ENCODE data around the gene NT5C3B.

NT5C3B gene

DNA sequence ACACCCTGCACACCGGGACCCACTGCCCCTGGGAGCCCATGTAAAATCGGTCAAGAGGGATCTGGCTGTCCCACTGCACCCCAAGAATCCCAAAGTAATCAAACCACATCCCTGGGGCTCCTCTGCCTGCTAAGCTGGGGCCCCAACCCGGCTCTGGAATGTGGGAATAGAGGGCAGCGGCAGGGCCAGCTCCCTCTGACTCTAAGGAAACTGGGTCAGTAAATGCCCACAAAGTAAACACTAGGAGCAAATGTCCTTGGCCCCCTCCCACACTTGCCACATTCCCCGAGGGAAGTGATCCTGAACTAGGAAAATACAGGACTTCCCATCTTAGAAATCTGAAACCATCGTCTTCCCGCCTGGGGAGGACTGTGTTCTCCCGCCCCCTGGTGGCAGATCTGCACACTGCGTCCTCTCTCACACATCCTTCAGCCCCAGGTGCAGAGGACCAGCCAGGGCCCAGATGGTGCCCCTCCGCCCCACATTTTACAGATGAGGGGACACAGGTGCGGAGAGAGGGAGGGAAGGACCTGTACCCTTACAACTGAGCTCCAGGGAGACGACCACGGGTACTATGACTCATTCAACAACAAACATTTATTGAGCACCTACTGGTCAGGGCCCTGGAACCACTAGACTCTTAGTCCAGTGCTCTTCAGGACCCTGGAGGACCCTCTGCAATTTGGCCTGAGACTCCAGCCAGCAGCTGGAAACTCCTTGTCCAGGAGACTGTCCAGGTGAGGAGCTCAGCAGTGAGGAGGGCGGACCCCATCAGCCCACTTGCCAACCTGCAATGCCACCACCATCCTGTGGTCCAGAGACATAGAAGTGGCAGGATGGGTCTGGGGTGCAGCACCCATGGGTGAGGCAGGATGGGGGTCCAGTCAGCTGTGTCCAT is 34.4 kb downstream of the NT5C3B start:
- Mint-ChIP-seq H3K4me3 (peak overlapping the region in 1 of 2 donors; percentile 34), H3K9me3 (no peaks in the 10 kb centered on the region), H3K4me1 (peaks cover 20% of the 10 kb centered on the region), H3K27me3 (no peaks in the 10 kb centered on the region), H3K27ac (no peak overlapping the region)
- ATAC-seq = peak; percentile 87
- DNase-seq = peak; percentile 63 to 67

DNA sequence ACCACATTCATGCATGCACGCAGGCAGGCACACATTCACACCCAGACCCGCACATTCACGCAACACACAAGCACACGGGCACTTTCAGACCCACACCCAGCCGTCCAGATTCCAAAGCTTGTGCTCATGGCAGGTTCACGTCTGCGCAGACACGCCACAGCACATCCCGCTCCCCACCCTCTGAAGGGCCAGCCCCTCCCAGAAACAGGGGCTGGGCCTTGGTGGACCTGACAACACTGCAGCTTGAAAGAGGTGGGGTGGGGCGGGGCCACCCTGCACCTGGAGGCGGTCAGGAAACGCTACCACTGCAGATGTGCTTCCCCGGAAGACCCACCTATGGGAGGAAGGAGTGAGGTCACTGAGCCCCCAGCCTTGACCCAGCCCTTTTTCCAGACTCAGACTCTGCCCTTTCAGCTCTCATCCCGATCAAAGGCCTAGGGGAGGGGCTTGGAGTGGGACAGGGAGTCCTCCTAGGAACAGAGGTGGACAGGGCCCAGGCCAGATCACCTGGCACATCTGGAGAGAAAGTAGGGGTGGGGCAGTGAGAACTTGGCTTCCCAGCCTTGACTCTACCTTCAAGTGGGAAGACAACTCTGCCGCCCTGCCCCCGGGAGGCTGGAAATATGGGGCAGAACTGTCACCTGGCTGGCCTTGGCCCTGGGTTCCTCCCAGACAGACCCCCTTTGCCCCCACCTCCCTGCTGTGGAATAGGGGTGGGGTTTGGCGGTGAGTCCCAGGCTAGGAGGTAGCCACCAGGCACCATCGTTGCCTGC is 35.2 kb downstream of the NT5C3B start:
- DNase-seq (no peak), ATAC-seq (peak; percentile 41)
- H3K27ac Mint-ChIP-seq = no peak overlapping the region
- no peaks in the 10 kb centered on the region for H3K9me3 Mint-ChIP-seq
- H3K27me3 Mint-ChIP-seq = no peaks in the 10 kb centered on the region
- peaks cover 20% of the 10 kb centered on the region for H3K4me1 Mint-ChIP-seq
- peak overlapping the region in 1 of 2 donors; percentile 10 for H3K4me3 Mint-ChIP-seq

DNA sequence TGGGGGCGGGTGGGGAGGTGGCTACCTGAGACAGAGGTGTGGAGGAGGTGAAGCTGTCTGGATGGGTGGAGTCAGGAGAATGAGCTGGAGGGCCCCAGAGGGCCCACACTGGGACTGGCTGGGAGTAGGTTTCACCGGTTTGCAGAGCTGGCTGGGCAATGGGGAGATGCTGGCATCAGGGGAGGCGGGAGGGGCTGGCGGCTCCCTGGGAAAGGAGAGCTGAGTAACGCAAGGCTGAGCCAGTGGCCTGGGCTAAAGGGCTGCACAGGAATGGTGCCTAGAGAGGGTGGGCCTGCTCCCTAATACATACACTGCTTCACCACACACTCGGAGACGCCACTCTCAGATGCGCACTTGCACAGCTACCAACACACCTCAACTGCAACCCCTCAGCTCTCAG is 36.7 kb downstream of the NT5C3B start:
- ATAC-seq (no peak), DNase-seq (no peak)
- peaks cover 20% of the 10 kb centered on the region for H3K4me1 Mint-ChIP-seq
- no peak overlapping the region for H3K4me3 Mint-ChIP-seq
- H3K27ac Mint-ChIP-seq = no peak overlapping the region
- H3K9me3 Mint-ChIP-seq = no peaks in the 10 kb centered on the region
- H3K27me3 Mint-ChIP-seq = no peaks in the 10 kb centered on the region

DNA sequence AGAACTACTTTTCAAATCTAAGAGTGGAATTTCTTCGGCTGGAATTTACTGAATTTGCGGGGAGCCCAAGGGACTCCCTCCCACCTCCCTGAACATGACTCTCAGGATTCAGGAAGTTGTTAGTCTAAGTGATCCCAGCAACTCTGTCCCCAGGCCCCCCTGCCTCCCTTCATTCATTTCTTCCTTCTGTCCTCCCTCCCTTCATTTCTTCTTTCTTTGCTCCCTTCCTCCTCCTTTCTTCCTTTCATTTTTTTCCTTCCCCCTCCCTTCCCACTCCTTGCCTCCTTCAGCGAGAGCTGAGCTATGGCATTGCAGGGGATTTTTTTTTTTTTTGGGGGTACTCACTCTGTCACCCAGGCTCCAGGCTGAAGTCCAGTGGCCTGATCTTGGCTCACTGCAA is 38.7 kb downstream of the NT5C3B start:
- H3K27me3 Mint-ChIP-seq = no peaks in the 10 kb centered on the region
- peaks cover 14% of the 10 kb centered on the region for H3K4me1 Mint-ChIP-seq
- DNase-seq (no peak), ATAC-seq (no peak)
- no peak overlapping the region for H3K4me3 Mint-ChIP-seq
- H3K27ac Mint-ChIP-seq = no peak overlapping the region
- no peaks in the 10 kb centered on the region for H3K9me3 Mint-ChIP-seq

DNA sequence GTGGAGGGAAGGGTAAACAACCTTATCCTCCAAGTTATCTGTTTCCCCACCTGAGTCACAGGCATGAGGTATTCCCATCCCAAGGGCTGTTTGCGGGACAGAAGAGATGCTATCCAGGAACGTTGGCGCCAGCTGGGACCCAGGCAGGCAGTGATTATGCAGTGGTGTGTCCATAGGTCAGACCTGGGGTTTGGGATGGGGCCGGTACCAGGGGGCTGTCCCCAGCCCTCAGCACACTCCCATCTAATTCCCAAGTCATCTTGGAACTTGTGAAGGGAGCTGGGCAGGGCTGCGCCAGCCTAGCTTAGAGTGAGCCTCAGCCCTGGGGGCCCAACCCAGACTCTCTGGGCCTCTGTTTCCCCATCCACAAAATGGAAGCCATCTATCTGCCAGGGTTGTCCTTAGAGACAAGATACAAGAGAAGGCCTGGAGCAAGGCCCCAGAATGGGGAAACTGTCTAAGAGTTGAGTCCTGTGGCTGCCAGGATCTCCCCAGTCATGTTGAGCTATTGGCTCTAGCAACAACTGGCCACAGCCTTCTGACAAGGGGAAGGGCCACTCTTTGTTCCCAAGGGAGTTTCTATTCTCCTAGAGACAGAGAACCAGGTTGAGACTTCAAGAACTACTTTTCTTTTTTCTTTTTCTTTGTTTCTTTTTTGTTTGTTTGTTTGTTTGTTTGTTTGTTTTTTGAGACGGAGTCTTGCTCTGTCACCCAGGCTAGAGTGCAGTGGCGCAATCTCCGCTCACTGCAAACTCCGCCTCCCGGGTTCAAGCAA is 39.7 kb downstream of the NT5C3B start:
- H3K27ac Mint-ChIP-seq = no peak overlapping the region
- ATAC-seq (no peak), DNase-seq (no peak)
- no peak overlapping the region for H3K4me3 Mint-ChIP-seq
- peaks cover 8% of the 10 kb centered on the region for H3K4me1 Mint-ChIP-seq
- no peaks in the 10 kb centered on the region for H3K9me3 Mint-ChIP-seq
- no peaks in the 10 kb centered on the region for H3K27me3 Mint-ChIP-seq

DNA sequence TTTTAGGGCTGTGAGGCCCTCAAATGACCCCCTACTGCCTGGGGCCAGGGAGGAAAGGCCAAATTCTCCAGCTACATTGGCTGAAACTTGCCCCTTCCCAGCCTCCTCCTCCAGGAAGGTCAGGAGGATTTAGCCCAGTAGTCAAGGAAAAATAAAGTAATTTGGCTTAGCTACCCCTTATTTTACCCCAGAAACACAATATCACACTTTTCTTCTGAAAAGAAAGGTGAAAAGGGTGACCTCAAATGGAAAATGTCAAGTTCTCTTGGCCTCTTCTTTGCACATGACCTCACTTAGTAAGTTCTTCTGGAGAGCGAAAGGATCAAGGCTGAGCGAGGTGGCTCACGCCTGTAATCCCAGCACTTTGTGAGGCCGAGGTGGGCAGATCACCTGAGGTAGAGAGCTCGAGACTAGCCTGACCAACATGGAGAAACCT is 41.5 kb downstream of the NT5C3B start:
- DNase-seq (no peak), ATAC-seq (no peak)
- no peaks in the 10 kb centered on the region for H3K9me3 Mint-ChIP-seq
- H3K4me1 Mint-ChIP-seq = peaks cover 7% of the 10 kb centered on the region
- no peaks in the 10 kb centered on the region for H3K27me3 Mint-ChIP-seq
- no peak overlapping the region for H3K27ac Mint-ChIP-seq
- H3K4me3 Mint-ChIP-seq = no peak overlapping the region

DNA sequence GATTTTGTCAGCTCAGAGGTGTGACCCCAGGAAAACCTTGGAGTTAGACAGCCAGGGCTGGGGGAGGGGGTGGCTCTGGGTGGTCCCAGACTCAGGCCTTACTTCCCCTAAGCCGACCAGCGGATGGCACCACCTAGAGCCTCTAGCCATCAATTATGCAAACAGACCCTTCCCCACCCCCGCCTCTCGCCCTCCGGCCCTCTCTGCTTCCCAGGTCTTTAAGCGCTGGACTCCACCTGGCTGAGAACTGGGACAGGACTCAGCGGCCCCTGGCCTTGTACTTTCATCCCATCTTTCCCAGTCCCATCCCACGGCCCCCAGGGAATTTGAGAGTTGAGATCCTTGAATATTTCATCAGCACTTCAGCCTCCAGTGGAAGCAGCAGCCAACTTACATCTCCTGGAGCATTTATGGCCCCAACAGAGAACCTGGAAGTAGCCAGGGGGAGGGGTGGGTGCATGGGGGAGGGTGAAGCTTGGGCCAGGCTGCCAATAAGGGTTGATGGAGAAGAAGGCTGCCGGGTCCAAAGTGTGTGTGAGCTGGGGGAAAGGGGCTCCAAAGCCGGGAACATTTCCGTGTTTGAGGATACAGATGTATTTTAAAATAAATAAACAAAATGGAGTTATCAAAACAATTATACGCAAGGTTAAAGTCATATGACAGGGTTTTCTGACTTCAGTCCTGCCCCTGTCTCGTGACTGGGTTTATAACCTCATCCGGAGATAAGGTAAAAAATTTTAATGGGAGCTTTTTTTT is 42.1 kb downstream of the NT5C3B start:
- no peak overlapping the region for H3K4me3 Mint-ChIP-seq
- DNase-seq = no peak
- ATAC-seq = no peak
- H3K27me3 Mint-ChIP-seq = no peaks in the 10 kb centered on the region
- peaks cover 10% of the 10 kb centered on the region for H3K4me1 Mint-ChIP-seq
- no peak overlapping the region for H3K27ac Mint-ChIP-seq
- no peaks in the 10 kb centered on the region for H3K9me3 Mint-ChIP-seq

DNA sequence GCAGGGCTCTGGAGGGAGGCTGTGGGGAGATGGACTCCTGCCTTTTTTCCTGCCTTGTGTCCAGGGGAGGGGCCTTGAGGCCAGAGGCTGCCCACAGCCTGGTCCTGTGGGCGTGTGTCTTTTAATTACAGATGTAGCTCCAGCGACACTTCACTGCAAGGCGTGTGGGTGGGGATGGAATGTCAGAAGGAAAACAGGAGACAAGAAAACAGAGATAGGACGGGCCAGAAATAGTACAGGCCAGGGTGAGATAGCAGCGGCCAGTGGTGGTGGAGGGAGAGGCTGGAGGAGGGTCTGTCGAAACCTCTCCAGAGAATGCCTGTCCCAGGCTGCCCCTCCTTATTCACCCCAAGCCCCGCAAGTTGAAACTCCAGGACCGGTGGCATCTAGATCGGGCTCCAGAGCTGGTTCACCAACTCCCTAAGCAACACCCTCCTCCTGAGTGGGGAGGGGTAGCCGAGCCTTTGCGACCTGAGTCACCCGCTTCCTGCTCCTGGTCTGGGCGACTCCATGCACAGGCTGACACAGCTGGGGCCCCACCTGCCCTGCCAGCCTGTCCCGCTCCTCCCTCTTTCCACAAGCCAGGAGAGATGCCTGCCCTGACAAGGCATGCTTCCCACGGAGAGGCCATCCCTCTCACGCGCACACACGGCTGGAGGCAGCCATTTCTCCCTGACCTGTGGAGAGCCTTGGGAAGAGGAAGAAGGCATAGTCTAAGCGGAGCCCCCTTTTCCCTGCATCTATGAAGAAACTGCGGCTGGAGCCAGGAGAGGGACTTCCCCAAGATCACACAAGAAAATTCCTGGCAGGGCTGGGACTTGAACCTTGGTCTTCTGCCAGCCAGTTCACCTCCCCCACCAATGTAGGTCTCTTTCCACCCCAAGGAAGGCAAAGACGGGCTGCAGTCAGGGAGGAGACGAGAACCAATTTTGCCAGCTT is 42.9 kb downstream of the NT5C3B start:
- Mint-ChIP-seq H3K27me3 (no peaks in the 10 kb centered on the region), H3K4me1 (peaks cover 19% of the 10 kb centered on the region), H3K4me3 (no peak overlapping the region), H3K27ac (peak overlapping the region in 1 of 2 donors; percentile 43), H3K9me3 (no peaks in the 10 kb centered on the region)
- no peak for DNase-seq
- ATAC-seq = peak; percentile 42

DNA sequence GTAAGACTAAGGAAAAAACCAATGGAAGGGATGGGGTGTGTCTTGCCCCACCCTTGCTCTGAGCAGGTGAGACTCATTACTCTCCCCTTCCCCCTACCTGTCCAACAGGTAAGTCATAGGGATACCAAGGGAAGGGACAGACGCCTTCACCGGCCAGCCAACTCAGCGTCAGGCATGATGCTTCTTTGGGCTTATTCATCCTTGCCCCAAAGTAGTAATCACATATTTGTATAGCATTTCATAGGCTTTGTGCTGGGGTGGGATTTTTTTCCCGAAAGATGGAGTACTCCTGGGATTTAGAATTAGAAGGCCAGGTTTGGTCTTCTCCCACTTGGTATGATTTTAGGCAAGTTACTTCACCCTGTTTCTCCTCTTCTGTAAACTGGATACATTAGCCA is 49.0 kb downstream of the NT5C3B start:
- DNase-seq (no peak), ATAC-seq (no peak)
- no peaks in the 10 kb centered on the region for H3K9me3 Mint-ChIP-seq
- peaks cover 40% of the 10 kb centered on the region for H3K27me3 Mint-ChIP-seq
- H3K4me1 Mint-ChIP-seq = peaks cover 46% of the 10 kb centered on the region
- H3K27ac Mint-ChIP-seq = no peak overlapping the region
- H3K4me3 Mint-ChIP-seq = peak overlapping the region; percentile 61 to 72

DNA sequence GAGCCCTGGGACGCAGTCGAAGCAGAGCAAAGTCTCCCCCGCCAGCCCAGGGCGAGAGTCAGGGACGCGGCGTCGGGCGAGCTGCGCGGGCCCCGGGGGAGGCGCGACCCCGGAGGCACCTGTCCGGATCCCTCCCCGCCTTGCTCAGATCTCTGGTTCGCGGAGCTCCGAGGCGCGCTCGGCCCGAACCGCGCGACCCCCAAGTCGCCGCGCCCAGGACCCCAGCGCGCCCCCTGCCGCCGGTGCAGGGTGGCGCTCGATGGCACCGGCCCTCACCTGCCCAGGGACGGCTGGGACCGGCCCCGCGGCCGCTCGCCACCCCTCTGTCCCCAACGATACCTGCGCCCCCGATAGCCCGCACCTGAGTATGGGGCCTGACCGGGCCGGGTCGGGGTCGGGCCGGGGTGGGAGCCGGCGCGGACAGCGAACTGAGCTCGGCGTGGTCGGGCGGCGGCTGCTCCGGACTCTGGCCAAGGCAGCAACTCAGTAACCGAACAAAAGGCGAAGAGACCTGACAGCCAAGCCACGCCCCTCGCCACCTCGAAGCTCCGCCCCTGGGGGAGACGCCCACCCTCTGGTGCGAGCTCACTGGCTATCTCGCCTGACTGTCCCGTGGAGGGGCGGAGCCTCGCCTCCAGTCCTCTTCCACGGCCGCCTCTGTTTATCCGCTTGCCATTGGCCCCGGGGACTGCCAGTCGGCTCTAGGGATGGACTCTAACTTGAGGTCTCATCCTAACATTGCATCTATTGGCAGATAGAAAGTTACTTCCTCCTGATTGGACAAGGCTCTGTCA is 49.6 kb downstream of the NT5C3B start, which contains the start of gene JUP:
Gene JUP (minus strand): TSS at position 485 of the 794 bp plus-strand sequence. CDS start 14,857 bp downstream, outside the sequence.
- H3K4me3 Mint-ChIP-seq = peak within 1 kb of the TSS; percentile 61 to 72
- ATAC-seq (peak; percentile 94), DNase-seq (peak; percentile 93 to 94)
- no peak within 1 kb of the TSS for H3K27ac Mint-ChIP-seq
- peaks cover 44% of the 10 kb centered on the region for H3K27me3 Mint-ChIP-seq
- H3K4me1 Mint-ChIP-seq = peaks cover 46% of the 10 kb centered on the region
- no peaks in the 10 kb centered on the region for H3K9me3 Mint-ChIP-seq

DNA sequence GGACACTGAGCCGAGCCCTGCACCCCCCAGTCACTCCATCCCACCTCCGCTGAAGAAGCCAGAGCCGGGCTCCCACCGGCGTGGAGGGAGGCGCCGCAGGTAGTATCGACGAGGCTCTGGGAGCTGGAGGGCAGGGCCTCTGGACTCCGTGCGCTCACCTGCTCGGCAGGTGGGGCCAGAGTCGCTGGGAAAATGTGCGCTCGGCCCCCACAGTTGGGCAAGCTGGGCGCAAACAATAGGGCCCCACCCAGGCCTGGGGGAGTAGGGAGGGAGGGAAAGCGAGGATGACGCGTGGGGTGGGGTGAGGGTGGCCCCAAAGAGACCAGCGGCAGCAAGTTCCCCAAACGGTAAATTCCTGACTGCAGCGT is 50.2 kb downstream of the NT5C3B start:
- ATAC-seq (no peak), DNase-seq (no peak)
- peaks cover 45% of the 10 kb centered on the region for H3K4me1 Mint-ChIP-seq
- H3K27ac Mint-ChIP-seq = no peak overlapping the region
- peaks cover 44% of the 10 kb centered on the region for H3K27me3 Mint-ChIP-seq
- peak overlapping the region; percentile 36 to 66 for H3K4me3 Mint-ChIP-seq
- no peaks in the 10 kb centered on the region for H3K9me3 Mint-ChIP-seq

DNA sequence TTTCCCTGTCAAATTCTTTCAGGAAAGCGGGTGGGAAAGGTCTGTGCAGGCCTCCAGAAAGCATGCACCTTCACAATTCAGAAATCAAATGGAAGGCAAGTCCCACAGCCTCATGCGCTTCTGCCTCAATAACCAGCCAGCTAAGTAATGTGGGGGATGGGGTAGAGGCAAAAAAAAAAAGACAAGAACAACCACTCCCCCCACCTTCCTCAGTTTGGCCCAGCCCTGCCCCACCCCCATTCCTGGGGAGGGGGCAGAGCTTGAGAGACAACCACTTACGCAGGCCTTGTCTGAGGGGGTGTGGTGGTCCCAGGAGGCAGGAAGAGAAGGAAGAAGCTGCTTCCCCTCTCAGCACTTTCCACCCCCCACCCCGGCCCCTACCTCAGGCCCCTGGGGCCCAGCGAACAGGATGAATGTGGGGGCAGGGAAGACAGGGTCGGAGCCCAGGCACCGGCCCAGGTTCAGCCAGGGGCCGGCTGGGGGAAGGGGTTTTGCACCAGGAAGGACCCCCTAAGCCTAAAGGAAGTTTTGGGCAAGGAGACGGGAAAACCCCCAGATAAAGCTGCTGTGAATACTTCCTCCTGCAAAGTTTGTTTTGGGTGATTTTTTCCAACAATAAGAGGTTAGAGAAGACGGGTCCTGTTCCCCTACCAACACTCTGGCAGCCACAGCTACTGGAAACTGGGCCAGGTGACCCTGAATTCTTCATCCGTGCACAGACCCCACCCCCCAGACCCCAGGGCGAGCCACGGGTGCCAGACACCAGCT is 50.8 kb downstream of the NT5C3B start:
- Mint-ChIP-seq H3K27ac (no peak overlapping the region), H3K4me1 (peaks cover 39% of the 10 kb centered on the region), H3K4me3 (peak overlapping the region; percentile 36 to 66), H3K9me3 (no peaks in the 10 kb centered on the region), H3K27me3 (peaks cover 44% of the 10 kb centered on the region)
- ATAC-seq = no peak
- no peak for DNase-seq

Measured in stimulated activated naive CD8-positive, alpha-beta T cell treated with anti-CD3 and anti-CD28 coated beads, Interleukin-15, amount 100 ng/mL, for 72 hours (primary cell).